COLO829 (cell line): ENCODE measurements around the gene STARD10.

Experiments used
- DNase-seq: peaks from one replicate; pipeline ENCODE4 v3.0.0; 2012; ENCODE audit warnings: low spot score

Gene STARD10

GRCh38 chr11:72724851-72725723 is 68.8 kb downstream of the STARD10 start:
- peak; percentile 71 for DNase-seq

- DNase-seq, result no peak
These were observed 69.8 kb downstream of the STARD10 start for GRCh38 chr11:72724021-72724551.

GRCh38 chr11:72723508-72723907 is 70.3 kb downstream of the STARD10 start:
- no peak for DNase-seq

GRCh38 chr11:72722050-72722748 is 71.6 kb downstream of the STARD10 start:
- DNase-seq, result peak; percentile 92

GRCh38 chr11:72721689-72722049 is 72.2 kb downstream of the STARD10 start:
- DNase-seq, result no peak

GRCh38 chr11:72721276-72721675 is 72.6 kb downstream of the STARD10 start:
- no peak for DNase-seq

- DNase-seq, result no peak
These were observed 73.1 kb downstream of the STARD10 start for GRCh38 chr11:72720784-72721183.

GRCh38 chr11:72720047-72720446 is 73.8 kb downstream of the STARD10 start:
- DNase-seq, result no peak

GRCh38 chr11:72719551-72719950 is 74.3 kb downstream of the STARD10 start:
- DNase-seq, result no peak

- no peak for DNase-seq
These were observed 74.7 kb downstream of the STARD10 start for GRCh38 chr11:72719144-72719543.

GRCh38 chr11:72718101-72718501 is 75.7 kb downstream of the STARD10 start:
- DNase-seq, result no peak

GRCh38 chr11:72716788-72717435 is 76.9 kb downstream of the STARD10 start:
- DNase-seq, result no peak

GRCh38 chr11:72716290-72716689 is 77.6 kb downstream of the STARD10 start:
- DNase-seq, result no peak

- no peak for DNase-seq
These were observed 81.0 kb downstream of the STARD10 start for GRCh38 chr11:72712841-72713240.

- no peak for DNase-seq
These were observed 81.6 kb downstream of the STARD10 start for GRCh38 chr11:72712168-72712751.

GRCh38 chr11:72711141-72711540 is 82.7 kb downstream of the STARD10 start:
- DNase-seq, result no peak

- DNase-seq, result no peak
These were observed 83.6 kb downstream of the STARD10 start for GRCh38 chr11:72710278-72710677.

- DNase-seq, result no peak
These were observed 84.2 kb downstream of the STARD10 start for GRCh38 chr11:72709478-72710238.

- DNase-seq, result no peak
These were observed 86.8 kb downstream of the STARD10 start for GRCh38 chr11:72707032-72707431.

GRCh38 chr11:72706579-72706978 is 87.3 kb downstream of the STARD10 start:
- no peak for DNase-seq
